Measurements from ENCODE around the gene PGK1.
A peak's percentile ranks its signal among the peaks of the same experiment; 100 is the strongest.
"Not testable (repeated sequence)": the region's sequence is repeated elsewhere in the genome, so short reads cannot be mapped to it uniquely, and the experiment has no call there.

Gene PGK1

GRCh38 chrX:78103623-78104446, at the start of gene PGK1:
Gene PGK1 (plus strand): TSS chrX:78104248. CDS start chrX:78104341, 93 bp downstream.
- peak; percentile 48 to 80 for DNase-seq

DNA sequence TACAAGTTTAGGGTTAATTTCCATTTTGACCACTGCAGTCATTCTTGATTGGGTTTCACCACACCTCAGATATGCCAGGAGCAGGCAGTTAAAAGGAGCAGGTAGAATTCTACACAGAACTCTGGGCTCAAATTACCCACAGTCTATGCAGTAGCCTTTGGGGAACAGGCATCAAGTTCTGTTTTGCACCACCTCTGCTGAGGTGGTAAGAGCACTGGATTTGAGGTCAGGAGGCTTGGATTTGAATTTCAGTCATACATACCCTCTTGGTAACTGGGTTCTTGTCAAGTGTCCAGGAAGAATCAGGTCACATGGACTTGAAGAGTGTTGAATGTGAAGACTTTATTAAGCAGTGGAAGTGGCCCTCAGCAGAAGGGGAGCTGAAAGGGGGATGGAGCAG, 40.4 kb upstream of the PGK1 start:
- DNase-seq: no peak

GRCh38 chrX:78064152-78064551, 39.9 kb upstream of the PGK1 start:
- no peak for DNase-seq

- not testable (repeated sequence) for DNase-seq
These were observed 39.1 kb upstream of the PGK1 start for GRCh38 chrX:78064698-78065601.

GRCh38 chrX:78066110-78066509, 37.9 kb upstream of the PGK1 start:
- DNase-seq: no peak

DNA sequence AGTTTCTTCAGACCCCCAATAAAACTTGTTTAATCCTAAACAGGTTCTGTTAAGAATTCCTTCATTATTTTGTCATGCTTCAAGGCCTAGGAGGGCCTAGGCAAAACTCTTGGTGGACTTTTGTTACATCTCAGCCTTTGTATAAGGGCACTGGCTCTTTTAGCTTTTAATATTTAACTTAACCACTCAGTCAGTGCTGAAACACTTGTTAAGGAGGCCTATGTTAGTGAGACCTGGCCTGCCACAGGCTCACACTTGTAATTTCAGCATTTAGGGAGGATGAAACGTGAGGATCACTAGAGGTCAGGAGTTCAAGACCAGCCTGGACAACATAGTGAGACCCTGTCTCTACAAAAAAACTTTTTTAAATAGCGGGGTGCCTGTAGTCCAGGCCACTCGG, 32.7 kb upstream of the PGK1 start:
- DNase-seq: no peak

DNA sequence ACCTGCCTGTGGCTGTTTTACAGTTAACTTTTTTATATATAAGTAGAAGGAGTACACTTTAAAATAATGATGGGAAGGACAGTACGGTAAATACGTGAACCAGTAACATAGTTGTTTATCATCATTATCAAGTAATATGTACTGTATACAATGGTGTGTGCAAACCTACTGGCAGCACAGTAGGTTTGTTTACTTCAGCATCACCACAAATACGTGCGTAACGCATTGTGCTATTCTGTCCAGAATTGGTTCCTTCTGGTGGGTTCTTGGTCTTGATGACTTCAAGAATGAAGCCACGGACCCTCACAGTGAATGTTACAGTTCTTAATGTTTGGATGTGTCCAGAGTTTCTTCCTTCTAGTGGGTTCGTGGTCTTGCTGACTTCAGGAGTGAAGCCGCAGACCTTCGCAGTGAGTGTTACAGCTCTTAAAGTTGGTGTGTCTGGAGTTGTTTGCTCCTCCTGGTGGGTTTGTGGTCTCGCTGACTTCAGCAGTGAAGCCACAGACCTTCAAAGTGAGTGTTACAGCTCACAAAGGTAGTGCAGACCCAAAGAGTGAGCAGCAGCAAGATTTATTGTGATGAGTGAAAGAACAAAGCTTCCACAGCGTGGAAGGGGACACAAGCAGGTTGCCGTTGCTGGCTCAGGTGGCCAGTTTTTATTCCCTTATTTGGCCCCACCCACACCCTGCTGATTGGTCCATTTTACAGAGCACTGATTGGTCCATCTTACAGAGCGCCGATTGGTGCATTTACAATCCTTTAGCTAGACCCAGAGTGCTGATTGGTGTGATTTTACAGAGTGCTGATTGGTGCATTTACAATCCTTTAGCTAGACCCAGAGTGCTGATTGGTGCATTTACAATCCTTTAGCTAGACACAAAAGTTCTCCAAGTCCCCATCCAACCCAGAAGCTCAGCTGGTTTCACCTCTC, 30.6 kb upstream of the PGK1 start:
- not testable (repeated sequence) for DNase-seq

DNA sequence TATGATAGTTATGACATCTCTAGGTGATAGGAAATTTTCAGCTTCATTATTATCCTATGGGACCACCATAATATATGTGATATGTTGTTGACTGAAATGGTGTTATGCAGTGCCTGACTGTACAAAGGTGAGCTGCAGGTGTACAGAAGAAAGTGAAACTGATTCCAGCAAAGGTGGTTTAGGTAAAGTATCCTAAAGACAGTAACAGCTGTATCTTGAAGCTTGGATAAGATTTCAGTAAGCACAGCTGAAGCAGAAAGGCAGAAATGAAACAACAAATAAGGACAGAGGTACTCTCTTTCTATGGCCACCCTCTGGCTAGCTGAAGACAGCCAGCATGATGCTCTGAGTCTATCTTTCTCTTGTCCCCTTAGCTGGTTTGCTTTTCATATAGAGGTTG, 30.0 kb upstream of the PGK1 start:
- no peak for DNase-seq

GRCh38 chrX:78075787-78076389, 28.2 kb upstream of the PGK1 start:
- no peak for DNase-seq

GRCh38 chrX:78081413-78081812, 22.6 kb upstream of the PGK1 start:
- not testable (repeated sequence) for DNase-seq

GRCh38 chrX:78092296-78092695, 11.8 kb upstream of the PGK1 start:
- no peak for DNase-seq

GRCh38 chrX:78098108-78098507, 5.9 kb upstream of the PGK1 start:
- no peak for DNase-seq

GRCh38 chrX:78102091-78102490, 2.0 kb upstream of the PGK1 start:
- no peak for DNase-seq

DNA sequence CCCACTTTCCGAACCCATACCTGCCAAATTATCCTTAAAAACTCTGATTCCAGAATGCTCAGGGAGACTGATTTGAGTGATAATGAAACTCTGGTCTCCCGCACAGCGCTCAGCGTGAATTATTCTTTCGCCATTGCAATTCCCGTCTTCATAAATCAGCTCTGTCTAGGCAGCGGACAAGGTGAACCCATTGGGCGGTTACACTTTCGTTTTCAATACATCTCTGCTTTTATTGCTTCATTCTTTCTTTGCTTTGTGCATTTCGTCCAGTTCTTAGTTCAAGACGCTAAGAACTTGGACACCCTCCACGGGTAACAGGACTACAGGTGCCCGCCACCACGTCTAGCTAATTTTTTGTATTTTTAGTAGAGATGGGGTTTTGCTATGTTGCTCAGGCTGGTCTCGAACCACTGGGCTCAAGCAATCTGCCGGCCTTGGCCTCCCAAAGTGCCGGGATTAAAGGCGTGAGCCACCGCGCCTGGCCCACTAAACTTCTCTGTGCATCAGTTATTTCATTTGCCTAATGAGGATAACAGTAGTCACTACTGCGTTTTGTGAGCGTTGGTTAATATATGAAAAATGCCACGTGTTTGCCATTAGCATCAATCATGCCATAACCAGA, 936 bp upstream of the PGK1 start:
- no peak for DNase-seq

- DNase-seq: no peak
These were observed 564 bp downstream of the PGK1 start for GRCh38 chrX:78104447-78105176.

GRCh38 chrX:78105944-78106650, 2.0 kb downstream of the PGK1 start:
- DNase-seq: no peak

GRCh38 chrX:78106651-78106986, 2.6 kb downstream of the PGK1 start:
- DNase-seq: no peak

DNA sequence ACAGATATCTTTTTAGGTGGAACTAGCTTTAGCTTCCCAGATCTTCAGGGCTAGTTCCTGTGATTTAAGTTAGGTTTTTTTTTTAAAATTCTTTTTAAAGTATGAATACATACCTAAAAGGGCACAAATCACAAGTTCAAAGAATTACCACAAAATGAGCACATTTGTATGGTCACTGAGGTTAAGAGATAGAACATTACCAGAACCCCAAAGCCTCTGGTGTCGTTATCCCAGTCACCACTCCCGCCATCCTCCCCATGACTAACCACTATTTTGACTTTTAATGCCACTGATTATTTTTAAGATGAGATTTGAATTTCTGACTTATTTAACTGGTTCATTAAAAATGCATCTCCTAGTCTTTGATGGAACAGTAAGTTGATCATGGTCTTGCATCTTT, 5.4 kb downstream of the PGK1 start:
- DNase-seq: no peak

DNA sequence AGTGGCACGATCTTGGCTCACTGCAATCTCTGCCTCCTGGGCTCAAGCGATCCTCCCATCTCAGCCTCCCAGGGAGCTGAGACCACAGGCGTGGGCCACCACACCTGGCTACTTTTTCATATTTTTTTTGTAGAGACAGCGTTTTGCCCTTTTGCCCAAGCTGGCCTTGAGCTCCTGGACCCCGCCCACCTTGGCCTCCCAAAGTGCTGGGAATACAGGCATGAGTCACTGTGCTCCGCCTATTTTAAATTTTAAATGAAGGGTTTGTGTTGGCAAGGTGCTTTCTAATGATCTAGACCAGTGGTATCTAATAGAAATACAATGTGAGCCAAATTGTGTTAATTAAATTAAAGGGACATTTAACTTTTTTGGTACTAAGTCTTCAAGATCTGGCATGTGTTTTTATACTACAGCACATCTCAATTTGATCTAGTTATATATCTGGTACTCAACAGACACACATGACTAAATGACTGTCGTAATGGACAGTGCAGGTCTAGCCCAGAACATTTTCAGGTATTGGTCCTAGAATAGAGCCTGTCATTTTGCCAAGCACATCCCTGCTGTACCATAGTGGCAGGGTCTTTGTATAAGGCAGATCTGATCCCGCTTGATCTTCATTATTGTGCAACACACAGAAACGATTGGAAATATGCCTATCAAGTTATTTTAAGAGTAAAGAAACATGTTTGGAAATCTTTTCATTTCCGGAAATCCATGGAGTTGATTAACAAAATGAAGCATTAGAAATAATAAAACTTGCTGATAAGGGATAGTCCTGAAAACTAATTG, 7.3 kb downstream of the PGK1 start:
- no peak for DNase-seq

GRCh38 chrX:78116365-78116764, 12.3 kb downstream of the PGK1 start:
- no peak for DNase-seq

Measured in cerebellar nuclear complex (tissue), 1 donor.